K562 (cell line): ENCODE results near the gene PRKCE.

ENCODE experiments used
- CHD2 ChIP-seq: IDR thresholded peaks from 2 replicates; pipeline ENCODE4 v1.6.1; 2011; ENCODE audit warnings: low read depth, low read length
- NR2C2 ChIP-seq, 2 experiments: fragments of 200-800 bp in 1 of 2; sonication (Bioruptor generic) in 1 of 2; sonication (generic) in 1 of 2; formaldehyde crosslinking in 1 of 2; IDR thresholded peaks; 2 replicates each; pipeline versions ENCODE4 v1.6.1 to v1.8.0; 2016 to 2022; ENCODE audit warnings: mild to moderate bottlenecking in 1 of 2, missing compliant biosample characterization in 1 of 2, missing genetic modification characterization in 1 of 2, missing genetic modification reagents in 1 of 2
- SMAD4 ChIP-seq: fragments of 250-450 bp; sonication (Bioruptor Pico); conservative IDR thresholded peaks from 2 replicates; pipeline ENCODE4 v1.8.0; 2021; ENCODE audit warnings: inconsistent platforms, mild to moderate bottlenecking, moderate library complexity
- TAF1 ChIP-seq: IDR thresholded peaks from 2 replicates; pipeline ENCODE4 v1.6.1; 2011; ENCODE audit warnings: mild to moderate bottlenecking, low read length, moderate library complexity; ENCODE audit not compliant: insufficient read depth, control insufficient read depth, severe bottlenecking; ENCODE audit errors: extremely low read depth

GRCh38 chr2:45759310-45759851 lies 107.9 kb downstream of the PRKCE start:
- TF ChIP-seq NR2C2 (CRISPR knock-in tag; IDR thresholded peaks at IDR 0.05) (no peak), NR2C2 (tag; IDR thresholded peaks at IDR 0.05) (no peak), SMAD4 (no peak), TAF1 (no peak), CHD2 (no peak)
